ENCODE measurements around the gene RECK.

The RECK gene

GRCh38 chr9:36030871-36031270 lies 5.8 kb upstream of the RECK start:
- H3K9ac ChIP-seq (ENCODE audit: low read length) = no peak overlapping the region
- H3K27me3 ChIP-seq (replicated peaks; ENCODE audit: insufficient read depth, low read length) = no peaks in the 10 kb centered on the region
- no peak overlapping the region for H3K4me3 ChIP-seq (ENCODE audit: low read length)
- no peak for TF ChIP-seq EZH2 (optimal IDR thresholded peaks at IDR 0.05; ENCODE audit: low read depth, low read length)
- no peak for TF ChIP-seq EZH2phosphoT487 (IDR thresholded peaks at IDR 0.05; ENCODE audit: low read length)
- TF ChIP-seq CTCF (IDR thresholded peaks at IDR 0.05; ENCODE audit: low read length) = no peak
- no peaks in the 10 kb centered on the region for H4K20me1 ChIP-seq (ENCODE audit: insufficient read depth, low read length)
- H3K79me2 ChIP-seq (ENCODE audit: low read length) = no peaks in the 10 kb centered on the region
- H3K27ac ChIP-seq (ENCODE audit: low read length) = no peak overlapping the region
- H3F3A ChIP-seq (ENCODE audit: insufficient read depth, low read length) = no peaks in the 10 kb centered on the region
- DNase-seq = no peak
- H3K36me3 ChIP-seq (replicated peaks; ENCODE audit: insufficient read depth, low read length) = no peaks in the 10 kb centered on the region
- H3K4me2 ChIP-seq (ENCODE audit: low read depth, low read length) = no peak overlapping the region
- H3K9me3 ChIP-seq (replicated peaks; ENCODE audit: insufficient read depth, low read length) = no peaks in the 10 kb centered on the region
- no peak overlapping the region for H2AFZ ChIP-seq (ENCODE audit: low read length)
- no peaks in the 10 kb centered on the region for H3K9me2 ChIP-seq (replicated peaks; ENCODE audit: insufficient read depth, low read length)
- H3K4me1 ChIP-seq (ENCODE audit: low read length) = peaks cover 17% of the 10 kb centered on the region

GRCh38 chr9:36031774-36032555 lies 4.7 kb upstream of the RECK start:
- Histone ChIP-seq H3K4me3 (ENCODE audit: low read length) (no peak overlapping the region), H3K36me3 (replicated peaks; ENCODE audit: insufficient read depth, low read length) (no peaks in the 10 kb centered on the region), H3K9me2 (replicated peaks; ENCODE audit: insufficient read depth, low read length) (no peaks in the 10 kb centered on the region), H3K27ac (ENCODE audit: low read length) (no peak overlapping the region), H2AFZ (ENCODE audit: low read length) (no peak overlapping the region), H3K9me3 (replicated peaks; ENCODE audit: insufficient read depth, low read length) (no peaks in the 10 kb centered on the region), H3K4me2 (ENCODE audit: low read depth, low read length) (no peak overlapping the region), H3F3A (ENCODE audit: insufficient read depth, low read length) (no peaks in the 10 kb centered on the region), H3K9ac (ENCODE audit: low read length) (no peak overlapping the region), H3K27me3 (replicated peaks; ENCODE audit: insufficient read depth, low read length) (no peaks in the 10 kb centered on the region), H3K79me2 (ENCODE audit: low read length) (no peaks in the 10 kb centered on the region), H3K4me1 (ENCODE audit: low read length) (peaks cover 17% of the 10 kb centered on the region), H4K20me1 (ENCODE audit: insufficient read depth, low read length) (no peaks in the 10 kb centered on the region)
- no peak for DNase-seq
- TF ChIP-seq EZH2 (optimal IDR thresholded peaks at IDR 0.05; ENCODE audit: low read depth, low read length) (no peak), EZH2phosphoT487 (IDR thresholded peaks at IDR 0.05; ENCODE audit: low read length) (no peak), CTCF (IDR thresholded peaks at IDR 0.05; ENCODE audit: low read length) (no peak)

GRCh38 chr9:36033788-36034187 lies 2.9 kb upstream of the RECK start:
- Histone ChIP-seq H3K4me3 (ENCODE audit: low read length) (no peak overlapping the region), H3K36me3 (replicated peaks; ENCODE audit: insufficient read depth, low read length) (no peaks in the 10 kb centered on the region), H3K27me3 (replicated peaks; ENCODE audit: insufficient read depth, low read length) (no peaks in the 10 kb centered on the region), H3K27ac (ENCODE audit: low read length) (no peak overlapping the region), H3K9me2 (replicated peaks; ENCODE audit: insufficient read depth, low read length) (no peaks in the 10 kb centered on the region), H3K4me1 (ENCODE audit: low read length) (peaks cover 17% of the 10 kb centered on the region), H2AFZ (ENCODE audit: low read length) (no peak overlapping the region), H3K79me2 (ENCODE audit: low read length) (0 out of 2 replicates have a peak, but pooled peaks cover 5% of the 10 kb centered on the region), H4K20me1 (ENCODE audit: insufficient read depth, low read length) (no peaks in the 10 kb centered on the region), H3K9ac (ENCODE audit: low read length) (no peak overlapping the region), H3K4me2 (ENCODE audit: low read depth, low read length) (no peak overlapping the region), H3F3A (ENCODE audit: insufficient read depth, low read length) (no peaks in the 10 kb centered on the region), H3K9me3 (replicated peaks; ENCODE audit: insufficient read depth, low read length) (no peaks in the 10 kb centered on the region)
- TF ChIP-seq CTCF (IDR thresholded peaks at IDR 0.05; ENCODE audit: low read length) (no peak), EZH2phosphoT487 (IDR thresholded peaks at IDR 0.05; ENCODE audit: low read length) (no peak), EZH2 (optimal IDR thresholded peaks at IDR 0.05; ENCODE audit: low read depth, low read length) (no peak)
- no peak for DNase-seq

Data from MM.1S (cell line).